ENCODE data around the gene ANKRD30B.
"Not testable (repeated sequence)": the region's sequence is repeated elsewhere in the genome, so short reads cannot be mapped to it uniquely, and the experiment has no call there.

Gene ANKRD30B

DNA sequence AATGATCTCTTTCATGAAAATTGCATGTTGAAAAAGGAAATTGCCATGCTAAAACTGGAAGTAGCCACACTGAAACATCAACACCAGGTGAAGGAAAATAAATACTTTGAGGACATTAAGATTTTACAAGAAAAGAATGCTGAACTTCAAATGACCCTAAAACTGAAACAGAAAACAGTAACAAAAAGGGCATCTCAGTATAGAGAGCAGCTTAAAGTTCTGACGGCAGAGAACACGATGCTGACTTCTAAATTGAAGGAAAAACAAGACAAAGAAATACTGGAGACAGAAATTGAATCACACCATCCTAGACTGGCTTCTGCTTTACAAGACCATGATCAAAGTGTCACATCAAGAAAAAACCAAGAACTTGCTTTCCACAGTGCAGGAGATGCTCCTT is 103.6 kb downstream of the ANKRD30B start:
- not testable (repeated sequence) for DNase-seq (ENCODE audit: low spot score)

DNA sequence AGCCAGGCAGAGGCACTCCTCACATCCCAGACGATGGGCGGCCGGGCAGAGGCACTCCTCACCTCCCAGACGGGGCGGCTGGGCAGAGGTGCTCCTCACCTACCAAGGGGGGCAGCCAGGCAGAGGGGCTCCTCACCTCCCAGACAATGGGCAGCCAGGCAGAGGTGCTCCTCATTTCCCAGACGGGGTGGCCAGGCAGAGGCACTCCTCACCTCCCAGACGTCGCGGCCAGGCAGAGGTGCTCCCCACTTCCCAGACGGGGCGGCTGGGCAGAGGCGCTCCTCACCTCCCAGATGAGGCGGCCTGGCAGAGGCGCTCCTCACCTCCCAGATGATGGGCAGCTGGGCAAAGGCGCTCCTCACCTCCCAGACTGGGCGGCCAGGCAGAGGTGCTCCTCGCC is 107.7 kb downstream of the ANKRD30B start:
- not testable (repeated sequence) for DNase-seq (ENCODE audit: low spot score)

DNA sequence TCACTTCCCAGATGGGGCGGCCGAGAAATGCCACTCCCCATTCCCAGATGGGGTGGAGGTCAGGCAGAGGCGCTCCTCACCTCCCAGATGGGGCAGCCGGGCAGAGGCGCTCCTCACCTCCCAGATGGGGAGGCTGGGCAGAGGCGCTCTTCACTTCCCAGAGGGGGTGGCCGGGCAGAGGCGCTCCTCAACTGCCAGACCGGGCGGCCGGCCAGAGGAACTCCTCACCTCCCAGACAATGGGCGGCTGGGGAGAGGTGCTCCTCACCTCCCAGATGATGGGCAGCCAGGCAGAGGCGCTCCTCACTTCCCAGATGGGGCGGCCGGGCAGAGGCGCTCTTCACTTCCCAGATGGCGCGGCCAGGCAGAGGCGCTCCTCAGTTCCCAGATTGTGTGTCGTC is 108.3 kb downstream of the ANKRD30B start:
- DNase-seq (ENCODE audit: low spot score): not testable (repeated sequence)

DNA sequence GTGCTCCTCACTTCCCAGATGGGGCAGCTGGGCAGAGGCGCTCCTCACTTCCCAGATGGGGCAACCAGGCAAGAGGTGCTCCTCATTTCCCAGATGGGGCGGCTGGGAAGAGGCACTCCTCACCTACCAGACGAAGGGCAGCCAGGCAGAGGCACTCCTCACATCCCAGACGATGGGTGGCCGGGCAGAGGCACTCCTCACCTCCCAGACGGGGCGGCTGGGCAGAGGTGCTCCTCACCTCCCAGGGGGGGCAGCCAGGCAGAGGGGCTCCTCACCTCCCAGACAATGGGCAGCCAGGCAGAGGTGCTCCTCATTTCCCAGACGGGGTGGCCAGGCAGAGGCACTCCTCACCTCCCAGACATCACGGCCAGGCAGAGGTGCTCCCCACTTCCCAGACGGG is 110.5 kb downstream of the ANKRD30B start:
- DNase-seq (ENCODE audit: low spot score): not testable (repeated sequence)

DNA sequence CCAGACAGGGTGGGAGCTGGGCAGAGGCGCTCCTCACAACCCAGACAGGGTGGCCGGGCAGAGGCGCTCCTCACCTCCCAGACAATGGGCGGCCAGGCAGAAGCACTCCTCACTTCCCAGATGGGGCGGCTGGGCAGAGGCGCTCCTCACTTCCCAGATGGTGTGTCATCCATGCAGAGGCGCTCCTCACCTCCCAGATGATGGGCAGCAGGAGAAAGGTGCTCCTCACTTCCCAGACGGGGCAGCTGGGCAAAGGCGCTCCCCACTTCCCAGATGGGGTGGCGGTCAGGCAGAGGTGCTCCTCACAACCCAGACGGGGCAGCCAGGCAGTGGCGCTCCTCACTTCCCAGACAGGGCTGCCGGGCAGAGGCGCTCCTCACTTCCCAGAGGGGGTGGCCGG is 112.0 kb downstream of the ANKRD30B start:
- not testable (repeated sequence) for DNase-seq (ENCODE audit: low spot score)

DNA sequence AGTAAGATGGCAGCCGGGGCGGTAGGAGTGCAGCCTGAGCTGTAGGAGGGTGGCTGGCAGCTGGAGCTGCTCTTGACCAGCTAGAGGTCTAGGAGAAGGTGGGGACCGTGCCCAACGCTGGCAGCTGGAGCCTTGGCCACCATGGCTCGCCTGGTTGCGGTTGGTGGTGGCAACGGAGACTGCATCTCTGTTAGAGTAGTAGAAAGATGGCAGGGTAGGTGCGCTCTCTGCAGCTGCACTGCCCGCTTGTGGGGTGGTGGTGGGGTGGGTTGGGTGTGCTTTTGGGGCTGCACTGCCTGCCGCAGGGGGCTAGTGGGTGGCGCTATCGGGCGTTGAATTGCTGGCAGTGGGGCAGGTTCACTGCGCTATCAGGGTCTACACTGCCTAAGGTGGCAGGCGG is 118.5 kb downstream of the ANKRD30B start:
- not testable (repeated sequence) for DNase-seq (ENCODE audit: low spot score)

DNA sequence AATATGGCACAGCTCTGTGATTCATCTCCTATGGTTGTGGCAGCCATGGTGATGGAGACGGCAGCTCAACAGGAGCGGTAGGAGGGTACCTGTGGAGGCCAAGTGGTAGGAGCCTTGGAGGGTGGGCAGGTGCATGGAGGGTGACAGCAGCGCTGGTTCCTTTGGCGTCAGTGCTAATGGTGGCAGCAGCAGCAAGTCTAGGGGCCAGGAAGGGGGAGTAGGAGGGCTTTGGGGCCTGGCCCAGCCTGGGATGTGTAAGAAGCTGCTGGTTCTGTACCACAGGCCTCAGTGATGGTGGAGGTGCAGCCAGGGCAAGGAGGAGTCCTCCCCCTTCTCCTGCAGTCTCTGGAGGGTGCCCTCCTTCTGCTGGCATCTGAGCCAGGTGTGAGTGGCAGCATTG is 120.0 kb downstream of the ANKRD30B start:
- not testable (repeated sequence) for DNase-seq (ENCODE audit: low spot score)

DNA sequence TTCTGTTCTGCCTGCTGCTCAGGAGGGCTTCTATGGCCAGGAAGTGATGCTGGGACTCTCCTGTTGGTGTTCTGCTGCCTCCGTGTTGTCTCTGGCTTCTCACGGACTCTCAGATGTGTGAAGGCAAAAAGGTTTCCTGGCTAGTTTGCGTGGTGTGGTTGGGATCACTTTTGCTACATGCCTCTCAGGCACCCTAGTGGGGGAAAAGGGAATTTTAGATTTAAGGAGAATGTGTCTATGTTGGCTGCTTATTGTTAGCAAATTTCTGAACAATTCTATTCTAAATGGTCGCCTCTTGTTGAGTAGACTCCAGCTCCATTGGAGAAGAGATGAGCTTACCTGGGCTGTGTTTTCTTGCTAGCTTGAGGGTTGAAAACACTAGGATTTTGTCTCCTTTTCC is 120.9 kb downstream of the ANKRD30B start:
- DNase-seq (ENCODE audit: low spot score): not testable (repeated sequence)

DNA sequence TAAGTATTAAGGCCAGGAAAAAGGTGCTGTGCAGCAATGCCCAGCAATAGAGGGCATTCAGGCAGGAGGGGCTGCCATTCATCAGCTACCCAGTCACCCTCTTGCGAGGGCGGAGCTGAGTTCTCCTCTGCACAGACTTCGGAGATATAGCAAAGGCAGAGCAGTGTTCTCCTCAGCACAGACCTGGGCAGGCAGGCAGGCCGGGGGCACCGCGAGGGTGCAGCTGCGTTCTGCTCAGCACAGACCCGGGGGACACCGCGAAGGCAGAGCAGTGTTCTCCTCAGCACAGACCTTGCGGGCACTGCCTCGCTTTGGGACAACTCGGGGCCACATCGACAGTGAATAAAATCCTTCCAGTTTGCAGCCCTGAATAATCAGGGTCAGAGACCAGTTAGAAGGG is 130.9 kb downstream of the ANKRD30B start:
- not testable (repeated sequence) for DNase-seq (ENCODE audit: low spot score)

DNA sequence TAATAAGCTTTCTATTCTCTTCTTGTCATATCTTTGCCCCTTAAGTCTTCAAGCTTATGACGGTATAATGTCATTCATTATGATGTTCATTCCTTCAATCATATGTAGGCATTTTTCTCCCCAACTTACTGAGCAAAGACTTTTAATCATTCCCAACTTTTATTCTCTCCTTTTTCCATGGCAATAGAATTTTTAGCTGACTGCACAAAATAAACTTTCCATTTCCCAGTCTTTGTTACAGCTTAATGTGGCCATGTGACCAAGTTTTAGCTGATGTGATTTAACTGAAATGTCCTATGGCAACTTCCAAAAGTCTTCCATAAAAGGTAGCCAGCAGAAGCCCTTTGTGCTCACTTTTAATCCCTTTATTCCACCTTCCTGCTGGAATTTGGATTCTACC is 152.5 kb downstream of the ANKRD30B start:
- DNase-seq (ENCODE audit: low spot score): no peak
